SK-N-SH (cell line): Measurements from ENCODE around the gene ZNF560. TPM values are rescaled to one million over a fixed set of nuclear protein-coding genes. Genes with fewer than 3 reads are reported as not detected.

Experiments
- CTCF ChIA-PET: fragments of 300-600, 350-600 bp; formaldehyde crosslinking; extraction: SDS; loops from one replicate; lab custom pipeline; 2021; lab: Yijun Ruan, JAX
- POLR2A ChIA-PET: fragments of 350-600 bp; sonication (Branson Sonifier 250); formaldehyde crosslinking; extraction: SDS; loops from one replicate; lab custom pipeline; 2020; ENCODE audit warnings: antibody characterized with exemption, inconsistent platforms; lab: Yijun Ruan, JAX
- DNase-seq: peaks from one replicate; pipeline ENCODE4 v3.0.0; 2012
- H2AFZ ChIP-seq: fragments of 200-600 bp; sonication (generic); 2 replicates; pipeline ENCODE4 v1.8.1; 2016; ENCODE audit warnings: antibody characterized with exemption, mild to moderate bottlenecking, low read depth
- H3F3A ChIP-seq: fragments of 200-600 bp; sonication (generic); replicated peaks from 2 replicates; pipeline ENCODE3; 2016; ENCODE audit warnings: antibody characterized with exemption, mild to moderate bottlenecking; ENCODE audit not compliant: insufficient read depth
- H3K27ac ChIP-seq, 2 experiments: fragments of 200-500 bp in 1 of 2; fragments of 200-600 bp in 1 of 2; sonication (Bioruptor generic) in 1 of 2; sonication (generic), shearing (Covaris generic) in 1 of 2; 2 replicates each; pipeline versions ENCODE4 v1.5.1 to v1.6.1; 2014 to 2016; ENCODE audit warnings: low read depth in 2 of 2, inconsistent platforms in 1 of 2, low read length in 1 of 2, mild to moderate bottlenecking in 1 of 2, mixed read lengths in 1 of 2
- H3K27me3 ChIP-seq: fragments of 200-600 bp; sonication (generic), shearing (Covaris generic); 2 replicates; pipeline ENCODE4 v1.6.1; 2016; ENCODE audit warnings: mixed run types; ENCODE audit not compliant: insufficient read depth
- H3K36me3 ChIP-seq, 2 experiments: fragments of 200-500 bp in 1 of 2; fragments of 200-600 bp in 1 of 2; sonication (Bioruptor generic) in 1 of 2; sonication (generic) in 1 of 2; replicated peaks in 1 of 2; 2 replicates each; pipeline versions ENCODE3 to v1.5.1; 2014 to 2016; ENCODE audit warnings: low read length in 1 of 2, mild to moderate bottlenecking in 1 of 2; ENCODE audit not compliant: insufficient read depth in 2 of 2, control insufficient read depth in 1 of 2
- H3K4me1 ChIP-seq, 2 experiments: fragments of 200-500 bp in 1 of 2; fragments of 200-600 bp in 1 of 2; sonication (Bioruptor generic) in 1 of 2; sonication (generic), shearing (Covaris generic) in 1 of 2; 2 replicates each; pipeline versions ENCODE4 v1.5.1 to v1.6.1; 2014 to 2016; ENCODE audit warnings: low read depth in 1 of 2, low read length in 1 of 2, mixed run types in 1 of 2; ENCODE audit not compliant: insufficient read depth in 2 of 2, control insufficient read depth in 1 of 2
- H3K4me2 ChIP-seq: fragments of 200-600 bp; sonication (generic), shearing (Covaris generic); 2 replicates; pipeline ENCODE4 v1.6.1; 2017; ENCODE audit warnings: mixed run types
- H3K4me3 ChIP-seq, 2 experiments: fragments of 200-500 bp in 1 of 2; fragments of 200-600 bp in 1 of 2; sonication (Bioruptor generic) in 1 of 2; sonication (generic), shearing (Covaris generic) in 1 of 2; 2 replicates each; pipeline versions ENCODE4 v1.5.1 to v1.8.1; 2014 to 2016; ENCODE audit warnings: low read depth in 2 of 2, inconsistent platforms in 1 of 2, low read length in 1 of 2, mild to moderate bottlenecking in 1 of 2, mixed read lengths in 1 of 2, moderate library complexity in 1 of 2
- H3K79me2 ChIP-seq: fragments of 200-600 bp; sonication (generic); 2 replicates; pipeline ENCODE4 v1.8.1; 2017; ENCODE audit warnings: mild to moderate bottlenecking; ENCODE audit not compliant: insufficient read depth
- H3K9ac ChIP-seq: fragments of 200-600 bp; sonication (generic); 2 replicates; pipeline ENCODE4 v1.6.1; 2017; ENCODE audit warnings: mixed run types
- H3K9me2 ChIP-seq: fragments of 200-600 bp; sonication (generic); 2 replicates; pipeline ENCODE4 v1.6.1; 2017; ENCODE audit warnings: mixed run types
- H3K9me3 ChIP-seq: fragments of 200-600 bp; sonication (generic); 2 replicates; pipeline ENCODE4 v1.6.1; 2017; ENCODE audit warnings: mixed run types, mild to moderate bottlenecking, moderate library complexity
- H4K20me1 ChIP-seq: fragments of 200-600 bp; sonication (generic); 2 replicates; pipeline ENCODE4 v1.6.1; 2017; ENCODE audit warnings: mild to moderate bottlenecking, mixed run types; ENCODE audit not compliant: insufficient read depth
- CHD2 ChIP-seq: fragments of 150-350 bp; IDR thresholded peaks from 2 replicates; pipeline ENCODE4 v1.6.1; 2018; ENCODE audit warnings: low read length; ENCODE audit not compliant: partially characterized antibody
- CTCF ChIP-seq: fragments of 200-600 bp; sonication (generic); IDR thresholded peaks from 2 replicates; pipeline ENCODE4 v1.6.1; 2017; ENCODE audit warnings: antibody characterized with exemption, mild to moderate bottlenecking, moderate library complexity
- ELF1 ChIP-seq: IDR thresholded peaks from 2 replicates; pipeline ENCODE4 v1.4.0; 2012
- EP300 ChIP-seq, 2 experiments: IDR thresholded peaks; 2 replicates each; pipeline versions ENCODE4 v1.4.0 to v1.6.1; 2012; ENCODE audit warnings: borderline replicate concordance in 1 of 2, low read depth in 1 of 2, low read length in 1 of 2
- EZH2phosphoT487 ChIP-seq: fragments of 200-600 bp; sonication (generic); IDR thresholded peaks from 2 replicates; pipeline ENCODE4 v1.6.1; 2017; ENCODE audit warnings: low read depth, mixed run types, mild to moderate bottlenecking, antibody characterized with exemption, moderate library complexity, borderline replicate concordance
- FOSL2 ChIP-seq: IDR thresholded peaks from 2 replicates; pipeline ENCODE4 v1.4.0; 2012; ENCODE audit warnings: low read depth, mild to moderate bottlenecking, moderate library complexity, borderline replicate concordance
- GATA2 ChIP-seq: sonication (generic); formaldehyde crosslinking; IDR thresholded peaks from 2 replicates; pipeline ENCODE4 v1.5.0; 2020; ENCODE audit warnings: mild to moderate bottlenecking, missing genetic modification reagents
- IRF3 ChIP-seq: fragments of 150-350 bp; IDR thresholded peaks from 2 replicates; pipeline ENCODE4 v1.6.1; 2016; ENCODE audit warnings: mild to moderate bottlenecking, low read depth, low read length
- MEF2A ChIP-seq: IDR thresholded peaks from 2 replicates; pipeline ENCODE4 v1.4.0; 2012; ENCODE audit warnings: low read depth, borderline replicate concordance
- NFIC ChIP-seq: IDR thresholded peaks from 2 replicates; pipeline ENCODE4 v1.4.0; 2012; ENCODE audit warnings: borderline replicate concordance
- POLR2AphosphoS5 ChIP-seq: IDR thresholded peaks from 2 replicates; pipeline ENCODE4 v1.6.1; 2012; ENCODE audit warnings: low read depth, low read length
- RAD21 ChIP-seq: IDR thresholded peaks from 2 replicates; pipeline ENCODE4 v1.6.1; 2012; ENCODE audit warnings: mild to moderate bottlenecking, low read length
- RFX5 ChIP-seq: IDR thresholded peaks from 2 replicates; pipeline ENCODE4 v1.6.1; 2012; ENCODE audit warnings: mild to moderate bottlenecking, improper control_type of control experiment, low read length
- SIN3A ChIP-seq: IDR thresholded peaks from 2 replicates; pipeline ENCODE4 v1.6.1; 2012; ENCODE audit warnings: low read depth, mild to moderate bottlenecking, low read length, moderate library complexity, borderline replicate concordance
- TAF1 ChIP-seq: IDR thresholded peaks from 2 replicates; pipeline ENCODE4 v1.6.1; 2012; ENCODE audit warnings: low read depth, mild to moderate bottlenecking, low read length, moderate library complexity, borderline replicate concordance
- TCF12 ChIP-seq: IDR thresholded peaks from 2 replicates; pipeline ENCODE4 v1.4.0; 2012
- YY1 ChIP-seq: IDR thresholded peaks from 2 replicates; pipeline ENCODE4 v1.4.0; 2012; ENCODE audit warnings: low read depth, mild to moderate bottlenecking
- WGBS: methylation state at CpG from one replicate; pipeline ENCODE4 v1.1.6; 2017; ENCODE audit warnings: low lambda C conversion rate; 5-methylcytosine and 5-hydroxymethylcytosine counted together
- polyA plus RNA-seq, 3 experiments: library from polyadenylated mRNA; depleted of rRNA; stranded (reverse); fragments of >200 nt; gene quantifications; 2 replicates each; pipeline ENCODE4 v1.2.3, GENCODE V29; 2012
- TF ChIP-seq, protein P1 (sequence below): IDR thresholded peaks from 2 replicates; pipeline ENCODE4 v1.4.0; 2012; ENCODE audit warnings: low read depth, borderline replicate concordance
- TF ChIP-seq, protein P2 (sequence below): IDR thresholded peaks from 2 replicates; pipeline ENCODE4 v1.4.0; 2012; ENCODE audit warnings: low read depth

Gene ZNF560
- polyA plus RNA-seq, 1 of the 3 experiments (the other 2 are of a cell fraction): 0.10 TPM

DNA sequence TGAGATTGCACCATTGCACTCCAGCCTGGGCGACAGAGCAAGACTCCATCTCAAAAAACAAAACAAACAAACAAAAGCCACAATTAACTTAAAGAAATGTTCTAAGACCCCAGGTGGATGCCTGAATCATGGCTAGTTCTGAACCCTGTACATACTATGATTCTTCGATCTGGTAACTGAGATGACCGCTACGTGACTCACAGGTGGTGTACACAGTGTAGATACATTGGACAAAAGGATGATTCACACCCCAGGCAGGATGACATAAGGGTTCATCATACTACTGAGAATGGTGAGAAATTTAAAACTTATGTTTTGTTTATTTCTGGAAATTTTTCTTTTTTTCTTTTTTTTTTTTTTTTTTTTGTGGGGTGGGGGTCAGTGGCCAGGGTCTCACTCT is 33.5 kb upstream of the ZNF560 start:
- ChIA-PET POLR2A (no interaction called here), CTCF (no interaction called here)
- Histone ChIP-seq H3F3A (peaks cover 7% of the 10 kb centered on the region), H3K4me2 (no peak overlapping the region), H3K4me1 (no peaks in the 10 kb centered on the region), H2AFZ (no peak overlapping the region), H3K9ac (no peak overlapping the region), H3K36me3 (peaks cover 61 to 96% of the 10 kb centered on the region in 2 experiments), H3K9me3 (peaks cover 38% of the 10 kb centered on the region), H3K27ac (no peak overlapping the region), H3K4me3 (no peak overlapping the region; a peak in 1 of 4 replicates), H4K20me1 (no peaks in the 10 kb centered on the region), H3K9me2 (no peaks in the 10 kb centered on the region), H3K27me3 (no peaks in the 10 kb centered on the region), H3K79me2 (peaks cover 10% of the 10 kb centered on the region)
- 86% methylated on average over 4 of the region's 4 CpGs for WGBS
- no peak for DNase-seq
- no peak for TF ChIP-seq RAD21

GRCh38 chr19:9528757-9529336 is 30.4 kb upstream of the ZNF560 start:
- Histone ChIP-seq H3K4me2 (no peak overlapping the region), H3K9me3 (peaks cover 52% of the 10 kb centered on the region), H3K4me1 (no peaks in the 10 kb centered on the region), H3F3A (peaks cover 7% of the 10 kb centered on the region), H3K27ac (no peak overlapping the region), H3K4me3 (peak overlapping the region in 1 of 2 experiments; percentile 12; a peak in 1 of 4 replicates), H3K79me2 (no peaks in the 10 kb centered on the region), H3K36me3 (peaks cover 48 to 86% of the 10 kb centered on the region in 2 experiments), H3K9me2 (no peaks in the 10 kb centered on the region), H3K27me3 (no peaks in the 10 kb centered on the region), H3K9ac (no peak overlapping the region), H2AFZ (no peak overlapping the region), H4K20me1 (no peaks in the 10 kb centered on the region)
- DNase-seq: no peak
- CTCF ChIA-PET: no interaction called here
- WGBS: 88% methylated on average over 5 of the region's 5 CpGs
- POLR2A ChIA-PET: no interaction called here
- TF ChIP-seq MEF2A: no peak
- TF ChIP-seq POLR2AphosphoS5: no peak
- TF ChIP-seq TAF1: no peak
- TF ChIP-seq, protein P1, sequence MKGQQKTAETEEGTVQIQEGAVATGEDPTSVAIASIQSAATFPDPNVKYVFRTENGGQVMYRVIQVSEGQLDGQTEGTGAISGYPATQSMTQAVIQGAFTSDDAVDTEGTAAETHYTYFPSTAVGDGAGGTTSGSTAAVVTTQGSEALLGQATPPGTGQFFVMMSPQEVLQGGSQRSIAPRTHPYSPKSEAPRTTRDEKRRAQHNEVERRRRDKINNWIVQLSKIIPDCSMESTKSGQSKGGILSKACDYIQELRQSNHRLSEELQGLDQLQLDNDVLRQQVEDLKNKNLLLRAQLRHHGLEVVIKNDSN: 0 out of 2 replicates have a peak, but pooled peaks have one; percentile 7
- TF ChIP-seq TCF12: no peak

DNA sequence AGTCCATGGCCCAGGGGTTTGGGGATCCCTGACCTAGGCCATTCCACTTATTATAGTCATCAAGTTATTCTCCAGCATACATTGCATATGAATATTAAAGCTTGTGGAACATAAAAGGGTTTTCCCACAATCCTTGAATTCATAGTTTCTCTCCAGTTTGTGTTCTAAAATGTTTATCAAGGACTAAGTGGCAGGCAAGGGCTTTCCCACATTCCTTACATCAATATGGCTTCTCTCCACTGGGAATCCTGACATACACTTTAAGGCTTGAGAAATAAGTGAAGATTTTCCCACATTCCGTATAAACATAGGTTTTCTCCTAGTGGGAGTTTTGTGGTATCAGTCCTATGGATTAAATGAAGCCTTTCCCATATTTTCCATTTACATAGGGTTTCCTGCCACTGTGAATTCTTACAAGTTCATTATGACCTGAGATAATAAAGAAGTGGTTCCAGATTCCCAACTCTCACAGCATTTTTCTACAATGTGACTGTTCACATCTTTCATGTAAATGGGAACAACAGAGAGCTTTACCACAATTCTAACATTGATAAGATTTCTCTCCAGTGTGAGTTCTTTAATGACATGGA is 25.6 kb upstream of the ZNF560 start:
- no peak overlapping the region; a peak in 1 of 4 replicates for H3K4me3 ChIP-seq
- no peaks in the 10 kb centered on the region for H3K4me1 ChIP-seq
- H3K9ac ChIP-seq: no peak overlapping the region
- peaks cover 9 to 48% of the 10 kb centered on the region in 2 experiments for H3K36me3 ChIP-seq
- DNase-seq: no peak
- no peak overlapping the region for H3K27ac ChIP-seq
- H4K20me1 ChIP-seq: no peaks in the 10 kb centered on the region
- WGBS: 91% methylated on average over 1 of the region's 1 CpG
- H3K4me2 ChIP-seq: no peak overlapping the region
- H2AFZ ChIP-seq: no peak overlapping the region
- POLR2A ChIA-PET: no interaction called here
- H3K27me3 ChIP-seq: no peaks in the 10 kb centered on the region
- no peaks in the 10 kb centered on the region for H3K79me2 ChIP-seq
- H3K9me3 ChIP-seq: peaks cover 40% of the 10 kb centered on the region
- H3K9me2 ChIP-seq: no peaks in the 10 kb centered on the region
- CTCF ChIA-PET: interaction anchor here (1.1 kb wide), 1 partner anchor 63 kb away, joined by 4 read pairs; no protein-coding TSS in a partner anchor
- peaks cover 2% of the 10 kb centered on the region for H3F3A ChIP-seq
- TF ChIP-seq CHD2 (no peak), SIN3A (no peak), IRF3 (no peak), MEF2A (no peak), ELF1 (no peak), RFX5 (no peak), FOSL2 (no peak), GATA2 (CRISPR knock-in tag) (no peak), NFIC (no peak), EP300 (IDR thresholded peaks at IDR 0.05; ENCODE audit: borderline replicate concordance in 1 of 2, low read depth in 1 of 2, low read length in 1 of 2) (no peak), CTCF (no peak), EZH2phosphoT487 (no peak), YY1 (no peak)
- TF ChIP-seq, protein P2, sequence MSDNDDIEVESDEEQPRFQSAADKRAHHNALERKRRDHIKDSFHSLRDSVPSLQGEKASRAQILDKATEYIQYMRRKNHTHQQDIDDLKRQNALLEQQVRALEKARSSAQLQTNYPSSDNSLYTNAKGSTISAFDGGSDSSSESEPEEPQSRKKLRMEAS: no peak
